ENCODE data around the gene CRYGC. TPM values are rescaled to one million over a fixed set of nuclear protein-coding genes. Genes with fewer than 3 reads are reported as not detected.

The CRYGC gene
- total RNA-seq, 2 experiments from 2014 or later: not detected

GRCh38 chr2:208148803-208149202 lies 19.2 kb upstream of the CRYGC start:
- H3K36me3 ChIP-seq (ENCODE audit: insufficient read depth, low read length): no peaks in the 10 kb centered on the region
- CTCF ChIA-PET: no interaction called here
- intact Hi-C loops (cut with DNase I, micrococcal nuclease): no loop called here
- H3K36me3 Mint-ChIP-seq (ENCODE audit: low read depth): no peaks in the 10 kb centered on the region
- H3K27ac ChIP-seq (ENCODE audit: low read depth in 1 of 2, low read length in 2 of 2): no peak overlapping the region
- POLR2A ChIA-PET: no interaction called here
- no peaks in the 10 kb centered on the region for H3K9me3 ChIP-seq (ENCODE audit: control insufficient read depth in 1 of 2, insufficient read depth in 1 of 2, low read length in 2 of 2)
- H3K4me1 Mint-ChIP-seq (ENCODE audit: low read depth): no peaks in the 10 kb centered on the region
- H3K4me3 Mint-ChIP-seq: no peak overlapping the region
- H3K9me3 Mint-ChIP-seq: peaks cover 7% of the 10 kb centered on the region
- no peaks in the 10 kb centered on the region for H3K27me3 ChIP-seq (ENCODE audit: control insufficient read depth in 1 of 2, insufficient read depth in 2 of 2, low read length in 2 of 2)
- no peak overlapping the region for H3K27ac Mint-ChIP-seq
- no peak for TF ChIP-seq CTCF (IDR thresholded peaks at IDR 0.05)
- no peaks in the 10 kb centered on the region for H3K4me1 ChIP-seq (ENCODE audit: insufficient read depth, low read length)
- DNase-seq (no peak), ATAC-seq (ENCODE audit: poor library complexity) (no peak)
- H3K27me3 Mint-ChIP-seq: no peaks in the 10 kb centered on the region
- H3K4me3 ChIP-seq (ENCODE audit: low read length): no peak overlapping the region

GRCh38 chr2:208147759-208148158 lies 18.1 kb upstream of the CRYGC start:
- Histone ChIP-seq H3K36me3 (ENCODE audit: insufficient read depth, low read length) (no peaks in the 10 kb centered on the region), H3K4me3 (ENCODE audit: low read length) (no peak overlapping the region), H3K4me1 (ENCODE audit: insufficient read depth, low read length) (no peaks in the 10 kb centered on the region), H3K27ac (ENCODE audit: low read depth in 1 of 2, low read length in 2 of 2) (no peak overlapping the region), H3K9me3 (ENCODE audit: control insufficient read depth in 1 of 2, insufficient read depth in 1 of 2, low read length in 2 of 2) (no peaks in the 10 kb centered on the region), H3K27me3 (ENCODE audit: control insufficient read depth in 1 of 2, insufficient read depth in 2 of 2, low read length in 2 of 2) (no peaks in the 10 kb centered on the region)
- H3K4me1 Mint-ChIP-seq (ENCODE audit: low read depth): no peaks in the 10 kb centered on the region
- H3K27ac Mint-ChIP-seq: no peak overlapping the region
- DNase-seq (no peak), ATAC-seq (ENCODE audit: poor library complexity) (no peak)
- no peaks in the 10 kb centered on the region for H3K27me3 Mint-ChIP-seq
- no peak overlapping the region for H3K4me3 Mint-ChIP-seq
- no peak for TF ChIP-seq CTCF (IDR thresholded peaks at IDR 0.05)
- intact Hi-C loops (cut with DNase I, micrococcal nuclease): no loop called here
- ChIA-PET POLR2A (no interaction called here), CTCF (no interaction called here)
- no peaks in the 10 kb centered on the region for H3K36me3 Mint-ChIP-seq (ENCODE audit: low read depth)
- H3K9me3 Mint-ChIP-seq: peaks cover 7% of the 10 kb centered on the region

- H3K4me1 Mint-ChIP-seq (ENCODE audit: low read depth): no peaks in the 10 kb centered on the region
- ATAC-seq (ENCODE audit: poor library complexity) (no peak), DNase-seq (no peak)
- intact Hi-C loops (cut with DNase I, micrococcal nuclease): no loop called here
- TF ChIP-seq CTCF (IDR thresholded peaks at IDR 0.05): no peak
- H3K27ac ChIP-seq (ENCODE audit: low read depth in 1 of 2, low read length in 2 of 2): no peak overlapping the region
- H3K9me3 ChIP-seq (ENCODE audit: control insufficient read depth in 1 of 2, insufficient read depth in 1 of 2, low read length in 2 of 2): no peaks in the 10 kb centered on the region
- no peaks in the 10 kb centered on the region for H3K36me3 Mint-ChIP-seq (ENCODE audit: low read depth)
- no peak overlapping the region for H3K4me3 Mint-ChIP-seq
- H3K9me3 Mint-ChIP-seq: peaks cover 7% of the 10 kb centered on the region
- H3K27me3 ChIP-seq (ENCODE audit: control insufficient read depth in 1 of 2, insufficient read depth in 2 of 2, low read length in 2 of 2): no peaks in the 10 kb centered on the region
- POLR2A ChIA-PET: no interaction called here
- no peaks in the 10 kb centered on the region for H3K36me3 ChIP-seq (ENCODE audit: insufficient read depth, low read length)
- no peak overlapping the region for H3K27ac Mint-ChIP-seq
- no peak overlapping the region for H3K4me3 ChIP-seq (ENCODE audit: low read length)
- CTCF ChIA-PET: no interaction called here
- H3K4me1 ChIP-seq (ENCODE audit: insufficient read depth, low read length): no peaks in the 10 kb centered on the region
- H3K27me3 Mint-ChIP-seq: no peaks in the 10 kb centered on the region
Measured at GRCh38 chr2:208147008-208147407, 17.4 kb upstream of the CRYGC start.

All from CD4-positive, alpha-beta T cell (primary cell).